Fibroblast of lung (primary cell): Measurements from ENCODE around the gene SRRM1.

Source experiments
- EZH2 ChIP-seq: IDR thresholded peaks from 2 replicates; pipeline ENCODE4 v1.5.1; 2012; ENCODE audit warnings: low read length, control low read depth, mild to moderate bottlenecking; ENCODE audit errors: missing control alignments
- TF ChIP-seq, protein P1 (sequence below), 2 donors: IDR thresholded peaks in 1 of 2; conservative IDR thresholded peaks in 1 of 2; 1 replicate in 1 of 2; 2 replicates in 1 of 2; pipeline ENCODE4 v1.5.1; 2011 to 2012; ENCODE audit warnings: low read length in 2 of 2, control low read depth in 1 of 2, inconsistent platforms in 1 of 2, low read depth in 1 of 2, mild to moderate bottlenecking in 1 of 2

DNA sequence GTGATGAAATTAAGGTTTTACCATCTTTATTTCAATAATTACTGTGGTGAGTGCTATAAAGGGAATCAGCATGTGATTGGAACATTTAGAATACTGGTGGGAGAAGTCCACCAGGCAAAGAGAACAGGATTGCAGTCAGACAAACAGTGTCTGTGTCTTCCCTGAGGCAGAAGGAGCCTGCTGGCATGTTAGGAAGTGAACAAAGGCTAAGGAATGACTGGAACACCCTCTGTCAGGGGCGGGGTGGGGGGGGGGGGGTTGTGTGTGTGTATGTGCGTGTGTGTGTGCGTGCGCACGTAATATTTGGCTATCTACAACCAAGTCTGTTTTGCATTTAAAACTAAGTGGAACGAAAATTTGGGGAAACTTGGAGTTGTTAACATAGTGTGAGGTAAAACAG lies 30.2 kb downstream of the SRRM1 start:
- TF ChIP-seq, protein P1, sequence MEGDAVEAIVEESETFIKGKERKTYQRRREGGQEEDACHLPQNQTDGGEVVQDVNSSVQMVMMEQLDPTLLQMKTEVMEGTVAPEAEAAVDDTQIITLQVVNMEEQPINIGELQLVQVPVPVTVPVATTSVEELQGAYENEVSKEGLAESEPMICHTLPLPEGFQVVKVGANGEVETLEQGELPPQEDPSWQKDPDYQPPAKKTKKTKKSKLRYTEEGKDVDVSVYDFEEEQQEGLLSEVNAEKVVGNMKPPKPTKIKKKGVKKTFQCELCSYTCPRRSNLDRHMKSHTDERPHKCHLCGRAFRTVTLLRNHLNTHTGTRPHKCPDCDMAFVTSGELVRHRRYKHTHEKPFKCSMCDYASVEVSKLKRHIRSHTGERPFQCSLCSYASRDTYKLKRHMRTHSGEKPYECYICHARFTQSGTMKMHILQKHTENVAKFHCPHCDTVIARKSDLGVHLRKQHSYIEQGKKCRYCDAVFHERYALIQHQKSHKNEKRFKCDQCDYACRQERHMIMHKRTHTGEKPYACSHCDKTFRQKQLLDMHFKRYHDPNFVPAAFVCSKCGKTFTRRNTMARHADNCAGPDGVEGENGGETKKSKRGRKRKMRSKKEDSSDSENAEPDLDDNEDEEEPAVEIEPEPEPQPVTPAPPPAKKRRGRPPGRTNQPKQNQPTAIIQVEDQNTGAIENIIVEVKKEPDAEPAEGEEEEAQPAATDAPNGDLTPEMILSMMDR (conservative IDR thresholded peaks at IDR 0.05 in 1 of 2, IDR thresholded peaks at IDR 0.05 in 1 of 2; ENCODE audit: low read depth in 1 of 2, low read length in 2 of 2): no peak
- TF ChIP-seq EZH2: no peak
